NOMO-1 treated with dmso at 0.1 percent for 144 hours (cell line): ENCODE data around the gene ELOA2.
"Not testable (repeated sequence)": the region's sequence is repeated elsewhere in the genome, so short reads cannot be mapped to it uniquely, and the experiment has no call there.

ENCODE experiments used
- DNase-seq: peaks from one replicate; lab custom pipeline; 2025; ENCODE audit not compliant: unreplicated experiment; lab: John Stamatoyannopoulos, UW

The ELOA2 gene

GRCh38 chr18:47022821-47023220 is 12.6 kb downstream of the ELOA2 start:
- not testable (repeated sequence) for DNase-seq

GRCh38 chr18:47020757-47021156 is 14.7 kb downstream of the ELOA2 start:
- not testable (repeated sequence) for DNase-seq

- not testable (repeated sequence) for DNase-seq
These were observed 15.6 kb downstream of the ELOA2 start for GRCh38 chr18:47019870-47020269.
